ENCODE data around the gene TBL1Y.
A peak's percentile ranks its signal among the peaks of the same experiment; 100 is the strongest.
"Not testable (repeated sequence)": the region's sequence is repeated elsewhere in the genome, so short reads cannot be mapped to it uniquely, and the experiment has no call there.

TBL1Y gene

DNA sequence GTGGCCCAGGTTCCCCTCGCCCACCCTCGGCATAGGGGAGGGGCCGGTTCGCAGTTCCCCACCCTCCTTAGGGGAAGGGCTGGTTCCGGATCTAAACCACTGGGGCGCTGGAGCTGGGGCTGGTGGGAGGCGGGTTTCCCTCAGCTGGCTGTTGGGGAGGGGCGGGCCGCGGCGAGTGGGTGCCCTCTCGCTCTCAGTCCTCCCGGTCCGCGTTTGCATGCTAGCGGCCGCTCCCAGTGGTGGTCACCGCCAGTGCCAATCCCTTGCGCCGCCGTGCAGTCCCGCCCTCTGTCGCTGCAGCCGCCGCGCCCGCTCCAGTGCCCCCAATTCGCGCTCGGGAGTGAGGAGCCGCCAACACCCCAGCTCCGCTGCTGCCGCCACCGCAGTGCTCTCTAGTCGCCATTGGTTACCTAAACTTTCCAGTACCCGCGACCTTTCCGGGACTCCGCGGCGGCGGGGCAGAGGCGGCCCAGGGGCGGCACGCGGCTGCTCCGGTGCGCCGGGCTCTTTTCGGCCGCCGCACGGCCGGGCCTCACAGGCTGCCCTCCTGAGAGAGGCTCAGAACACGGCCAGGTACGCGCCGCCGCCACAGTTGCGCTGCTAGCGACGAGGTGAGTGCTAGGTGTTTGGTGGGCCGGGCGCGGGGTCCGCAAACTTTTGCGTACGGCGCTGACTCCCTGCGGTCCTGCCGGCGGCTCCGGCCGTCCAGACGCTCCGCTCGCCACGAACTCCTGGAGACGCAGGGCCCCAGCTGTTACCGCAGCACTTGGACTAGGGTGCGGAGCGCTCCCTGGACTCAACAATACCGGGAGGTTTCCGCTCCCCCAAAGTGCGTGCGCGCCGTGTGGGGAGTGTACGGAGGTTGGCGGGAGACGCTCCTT lies at the start of gene TBL1Y:
Gene TBL1Y, plus strand, starts transcription at position 326 of the 881 bp plus-strand sequence. CDS start 114,388 bp downstream, outside the sequence.
- no peak for DNase-seq (ENCODE audit: low read depth in 2 of 3, low spot score in 2 of 3)

DNA sequence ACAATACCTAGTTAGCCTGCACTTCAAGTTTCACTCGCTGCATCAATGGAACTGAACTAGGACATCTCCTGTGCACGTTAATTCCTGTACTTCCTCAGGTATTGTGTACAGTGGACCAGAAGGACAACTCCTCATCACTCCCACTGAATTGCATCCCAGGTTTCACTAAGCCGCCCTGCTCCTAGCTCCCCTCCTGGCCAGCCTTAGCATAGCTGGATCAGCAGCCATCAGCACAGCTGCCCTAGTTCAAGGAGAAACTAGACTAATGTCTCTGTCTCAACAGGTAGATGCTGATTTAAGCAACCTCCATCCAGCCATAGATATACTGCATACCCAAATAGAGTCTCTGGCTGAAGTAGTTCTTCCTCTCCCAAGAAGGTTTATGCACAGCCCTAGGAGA lies 16.0 kb upstream of the TBL1Y start:
- DNase-seq (ENCODE audit: low read depth in 2 of 3, low spot score in 2 of 3) = no peak

DNA sequence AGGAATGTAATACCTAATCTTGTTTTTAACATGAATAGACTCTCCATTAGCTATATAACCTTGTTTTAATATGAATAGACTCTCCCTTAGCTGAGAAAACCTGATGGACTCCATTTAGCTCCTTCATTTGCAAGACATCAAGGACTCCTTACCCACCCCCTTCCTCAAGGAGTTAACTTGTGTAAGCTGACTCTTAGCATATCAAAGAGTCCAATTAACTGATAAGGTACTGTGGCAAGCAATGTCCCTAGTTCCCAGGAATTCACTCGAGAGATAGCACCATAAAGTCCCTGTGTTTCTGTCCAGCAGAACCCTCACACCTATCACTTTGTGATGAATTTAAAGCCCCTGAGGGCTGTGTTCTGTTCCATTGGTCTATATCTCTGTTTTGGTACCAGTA lies 15.3 kb upstream of the TBL1Y start:
- DNase-seq (ENCODE audit: low read depth in 2 of 3, low spot score in 2 of 3) = no peak

DNA sequence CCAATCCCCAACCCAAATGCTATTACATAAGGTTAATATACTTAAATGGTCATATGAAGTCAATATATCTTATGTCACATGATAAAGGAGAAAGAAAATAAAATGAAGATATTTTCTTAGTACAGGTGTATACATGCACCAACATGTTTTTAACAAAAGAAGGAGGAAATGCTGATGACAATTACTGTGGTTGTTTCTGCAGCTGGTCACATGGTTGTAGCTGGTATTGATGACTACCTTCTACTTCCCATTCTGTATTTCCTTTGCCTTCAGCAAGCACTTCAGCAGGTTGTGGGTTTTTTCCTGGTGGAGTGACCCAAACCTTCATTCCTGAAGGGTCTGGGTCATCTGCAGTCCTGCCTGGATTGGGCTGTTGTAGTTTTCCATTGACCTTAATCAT lies 8.4 kb upstream of the TBL1Y start:
- DNase-seq (ENCODE audit: low read depth in 2 of 3, low spot score in 2 of 3) = not testable (repeated sequence)

DNA sequence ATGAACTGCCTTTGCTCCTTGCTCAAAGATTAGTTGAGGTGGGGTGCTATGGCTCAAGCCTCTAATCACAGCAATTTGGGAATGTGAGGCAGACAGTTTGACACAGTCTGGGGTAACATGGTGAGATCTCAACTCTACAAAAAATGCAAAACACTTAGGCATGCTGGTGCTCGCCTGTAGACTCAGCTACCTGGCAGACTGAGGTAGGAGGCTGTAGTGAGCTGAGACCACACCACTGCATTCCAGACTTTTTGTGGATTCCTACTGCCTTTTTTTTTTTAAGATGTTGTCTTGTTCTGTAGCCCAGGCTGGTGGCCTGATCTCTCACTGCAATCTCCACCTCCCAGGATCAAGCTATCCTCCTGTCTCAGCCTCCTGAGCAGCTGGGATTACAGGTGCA lies 2.9 kb upstream of the TBL1Y start:
- no peak for DNase-seq (ENCODE audit: low read depth in 2 of 3, low spot score in 2 of 3)

DNA sequence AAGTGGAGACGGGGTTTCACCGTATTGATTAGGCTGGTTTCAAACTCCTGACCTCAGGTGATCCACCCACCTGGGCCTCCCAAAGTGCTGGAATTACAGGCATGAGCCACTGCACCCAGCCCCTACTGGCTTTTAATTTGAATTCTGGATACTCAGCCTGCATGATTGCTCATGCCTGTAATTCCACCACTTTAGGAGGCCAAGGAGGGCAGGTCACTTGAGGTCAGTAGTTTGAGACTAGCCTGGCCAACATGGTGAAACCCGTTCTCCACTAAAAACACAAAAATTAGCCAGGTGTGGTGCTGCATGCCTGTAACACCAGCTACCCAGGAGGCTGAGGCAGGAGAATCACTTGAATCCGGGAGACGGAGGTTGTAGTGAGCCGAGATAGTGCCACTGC lies 2.5 kb upstream of the TBL1Y start:
- not testable (repeated sequence) for DNase-seq (ENCODE audit: low read depth in 2 of 3, low spot score in 2 of 3)

DNA sequence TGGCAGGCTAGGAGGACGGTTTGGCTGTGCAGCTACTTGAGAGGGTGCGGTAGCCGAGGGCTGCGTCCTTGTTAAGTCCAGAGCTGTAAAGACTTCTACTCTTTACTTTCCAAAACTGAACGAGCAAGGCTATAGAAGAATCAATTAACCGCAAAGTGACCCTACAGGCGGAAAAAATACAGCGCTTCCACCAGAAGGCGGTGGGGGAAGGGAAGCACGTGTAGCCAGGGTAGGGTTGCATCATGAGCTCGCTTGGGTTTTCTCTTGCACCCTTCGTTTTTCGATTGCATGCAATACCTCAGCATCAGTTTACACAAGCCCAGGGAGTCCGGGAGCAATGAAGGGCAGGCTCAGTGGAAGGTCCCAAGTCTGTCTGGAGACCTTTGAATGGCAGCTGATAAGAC lies 1.4 kb upstream of the TBL1Y start:
- no peak for DNase-seq (ENCODE audit: low read depth in 2 of 3, low spot score in 2 of 3)

DNA sequence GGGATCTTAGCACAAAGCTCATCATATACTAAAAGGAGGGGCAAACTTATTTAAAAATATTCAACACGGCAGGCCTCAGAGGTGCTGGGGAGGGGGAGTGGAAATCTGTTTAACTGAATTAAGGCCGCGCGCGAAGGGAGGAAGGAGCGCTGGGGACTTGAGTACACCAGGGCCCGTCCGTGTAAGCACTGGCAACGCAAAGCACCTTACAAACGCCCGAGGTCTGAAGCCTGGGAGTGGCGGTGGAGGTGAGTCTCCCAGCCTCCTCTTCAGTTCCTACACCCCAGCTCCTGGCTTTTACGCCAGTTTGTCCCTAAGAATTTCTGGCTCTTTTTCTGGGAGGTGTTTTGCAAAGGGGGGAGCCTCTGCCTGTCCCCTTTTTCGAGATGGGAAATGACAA lies 641 bp upstream of the TBL1Y start:
- no peak for DNase-seq (ENCODE audit: low read depth in 2 of 3, low spot score in 2 of 3)

DNA sequence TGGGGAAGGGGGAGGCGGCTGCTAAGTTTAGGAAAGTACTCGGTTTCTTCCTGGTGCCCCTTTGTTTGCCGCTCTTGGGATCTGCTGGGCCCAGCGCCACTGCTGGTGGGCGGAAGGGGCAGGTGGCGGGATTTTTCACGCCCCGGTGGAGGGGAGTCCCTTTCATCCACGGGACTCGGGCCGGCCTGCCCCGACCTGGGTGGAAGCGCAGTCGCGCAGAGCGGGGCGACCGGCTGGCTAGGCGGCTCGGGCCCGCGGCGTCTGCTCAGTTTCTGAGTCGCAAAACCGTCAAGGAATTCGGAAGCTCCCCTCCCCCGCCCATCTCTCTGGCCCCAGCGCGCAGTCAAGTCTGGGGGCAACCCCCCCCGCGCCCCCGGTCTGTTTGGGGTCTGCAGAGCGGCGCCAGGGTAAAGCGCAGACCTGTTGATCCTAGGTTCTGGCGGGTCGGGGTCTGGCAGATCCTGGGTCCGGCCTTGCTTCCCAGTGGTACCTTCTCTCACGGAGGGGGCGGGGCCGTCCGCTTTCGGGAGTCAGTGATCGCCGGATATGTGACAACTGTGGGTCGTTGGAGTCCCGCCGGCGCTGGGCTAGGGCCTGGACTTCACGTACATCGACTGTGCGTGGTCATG lies 870 bp downstream of the TBL1Y start, which contains the start of gene AMELY:
Gene AMELY, minus strand, starts transcription at position 500 of the 629 bp plus-strand sequence. CDS start 39,144 bp downstream, outside the sequence.
- no peak for DNase-seq (ENCODE audit: low read depth in 2 of 3, low spot score in 2 of 3)

DNA sequence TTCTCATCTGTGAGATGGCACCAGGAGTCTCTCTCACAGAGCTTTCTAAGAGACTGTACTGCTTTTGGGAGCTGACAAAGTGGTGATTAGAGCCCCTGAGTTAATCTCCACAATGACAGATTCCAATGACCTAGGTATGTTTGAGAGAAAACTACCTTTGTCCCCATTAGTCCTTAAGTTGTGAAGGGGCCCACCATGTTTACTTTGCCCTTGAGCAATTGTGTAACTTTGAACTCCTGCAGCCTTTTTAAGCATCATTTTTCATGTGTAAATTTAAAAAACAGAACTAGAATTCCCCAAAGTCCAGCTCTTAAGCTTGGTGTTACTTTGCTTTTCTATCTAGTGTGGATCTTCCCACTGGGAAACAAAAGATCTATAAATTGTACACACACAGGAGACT lies 2.9 kb downstream of the TBL1Y start:
- DNase-seq (ENCODE audit: low read depth in 2 of 3, low spot score in 2 of 3) = no peak

DNA sequence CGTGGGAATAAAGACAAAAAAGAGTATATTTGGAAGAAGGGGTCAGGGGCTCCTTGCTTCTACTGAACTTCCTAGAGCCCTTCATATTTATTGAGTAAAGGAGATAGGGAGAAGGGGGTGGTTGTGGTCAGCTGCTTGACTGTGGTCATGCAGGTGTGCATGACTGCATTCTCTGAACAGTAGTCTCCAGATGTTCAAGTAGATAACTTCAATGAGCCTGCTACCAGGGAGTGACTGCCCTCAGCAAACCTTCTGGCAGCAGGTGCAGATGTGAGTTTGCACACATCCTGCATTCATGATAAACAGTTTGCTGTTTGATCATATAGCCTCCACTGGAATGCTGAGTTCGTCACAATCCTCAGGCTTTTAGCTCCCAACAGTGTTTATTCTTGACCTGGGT lies 10.6 kb downstream of the TBL1Y start:
- no peak for DNase-seq (ENCODE audit: low read depth in 2 of 3, low spot score in 2 of 3)

DNA sequence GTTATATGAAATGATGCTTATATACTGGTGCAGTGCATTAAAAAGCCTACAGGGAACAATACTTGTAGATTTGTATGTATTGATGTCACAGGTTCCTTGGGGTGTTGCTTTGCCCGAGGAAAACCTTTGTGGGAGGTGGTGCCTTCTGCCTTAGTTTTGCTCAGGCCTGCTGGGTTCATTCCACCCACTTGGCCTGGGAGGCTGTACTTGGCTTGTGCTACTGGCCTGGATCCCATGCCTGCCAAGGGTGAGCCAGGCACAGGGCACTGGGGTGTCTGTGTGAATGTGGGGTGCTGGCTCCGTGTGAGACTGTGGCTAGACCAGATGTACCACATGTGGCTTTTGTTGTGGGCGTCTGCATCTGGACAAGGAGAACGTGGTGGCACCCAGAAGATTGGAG lies 17.8 kb downstream of the TBL1Y start:
- no peak for DNase-seq (ENCODE audit: low read depth in 2 of 3, low spot score in 2 of 3)

DNA sequence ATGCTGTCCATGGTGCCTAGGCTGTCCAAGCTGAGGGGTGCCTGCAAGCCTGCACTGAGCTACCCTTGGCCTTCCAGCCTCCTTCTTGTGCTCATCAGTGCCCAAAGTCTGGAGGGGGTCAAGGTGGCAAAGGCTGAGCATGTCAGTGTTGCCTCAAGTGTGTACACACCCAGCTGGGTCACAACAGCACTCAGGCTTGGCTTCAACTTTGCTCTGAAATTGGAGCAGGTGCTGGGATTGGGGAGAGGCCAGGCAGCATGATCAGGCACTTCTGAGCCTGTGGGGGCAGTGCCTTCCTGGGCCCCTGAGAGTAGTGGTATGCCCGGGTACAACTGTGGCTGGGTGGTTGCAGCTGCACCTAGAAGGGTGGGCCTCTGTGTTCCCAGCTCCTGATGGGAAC lies 18.7 kb downstream of the TBL1Y start:
- no peak for DNase-seq (ENCODE audit: low read depth in 2 of 3, low spot score in 2 of 3)

DNA sequence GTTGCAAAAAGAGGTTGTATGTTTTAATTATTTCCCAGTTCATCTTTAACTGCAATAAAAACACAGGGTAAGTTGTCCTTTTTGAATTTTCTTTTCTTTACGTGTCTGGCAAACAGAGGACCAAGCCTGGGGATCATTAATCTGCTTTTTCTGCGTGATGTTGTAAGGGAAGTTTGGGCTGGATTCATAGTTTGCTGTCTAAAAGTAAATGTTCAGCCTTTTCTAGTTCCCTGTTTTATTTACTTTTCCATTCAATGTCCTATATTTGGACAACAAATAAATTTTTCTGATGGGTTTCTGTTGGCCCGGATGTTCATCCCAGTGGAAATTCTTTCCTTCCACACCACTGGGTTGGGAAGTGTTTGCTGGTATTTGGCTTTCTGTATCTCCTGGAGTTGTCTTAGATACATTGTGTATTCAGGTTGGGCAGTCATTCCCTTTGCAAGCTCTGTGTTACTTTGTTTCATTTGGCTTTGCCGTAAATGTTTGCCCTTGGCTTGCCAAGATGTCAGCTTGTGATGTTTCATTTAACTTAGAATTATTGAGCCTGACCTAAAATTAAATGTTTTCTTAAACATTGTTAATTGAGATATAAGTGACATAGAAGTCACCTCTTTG lies 21.4 kb downstream of the TBL1Y start:
- no peak for DNase-seq (ENCODE audit: low read depth in 2 of 3, low spot score in 2 of 3)

DNA sequence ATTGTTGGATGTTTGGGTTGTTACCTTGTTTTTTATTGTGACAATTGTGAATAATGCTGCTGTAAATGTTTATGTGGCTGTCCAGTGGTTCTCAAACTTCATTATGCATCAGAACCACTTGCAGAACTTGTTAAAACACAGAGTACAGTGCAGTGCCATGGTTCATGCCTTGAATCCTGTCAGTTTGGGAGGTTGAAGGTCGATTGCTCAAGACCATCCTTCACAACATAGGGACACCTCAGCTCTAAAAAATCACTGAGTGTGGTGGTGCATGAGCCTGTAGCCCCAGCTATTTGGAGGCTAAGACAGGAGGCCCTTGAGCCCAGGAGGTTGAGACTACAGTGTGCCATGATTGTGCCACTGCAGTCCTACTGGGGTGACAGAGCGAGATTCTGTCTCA lies 25.0 kb downstream of the TBL1Y start:
- DNase-seq (ENCODE audit: low read depth in 2 of 3, low spot score in 2 of 3) = no peak

DNA sequence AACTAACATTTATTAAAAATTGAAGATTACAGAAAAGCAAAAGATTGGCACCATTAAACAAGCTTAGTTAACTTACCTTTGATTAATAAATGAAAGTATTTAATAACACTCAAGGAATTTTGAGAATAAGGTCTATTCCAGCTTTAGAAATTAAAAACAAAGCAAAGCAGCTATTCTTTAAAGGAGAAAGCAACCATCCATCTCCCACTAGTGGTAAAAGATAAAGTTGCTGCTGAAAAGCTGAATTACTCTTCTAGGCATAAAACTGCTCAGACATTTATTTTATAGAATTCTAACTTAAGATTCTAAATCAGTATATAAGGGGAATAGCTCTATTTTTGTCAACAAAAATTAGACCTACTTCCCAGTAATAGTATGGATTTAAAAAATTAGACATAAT lies 37.2 kb downstream of the TBL1Y start:
- DNase-seq (ENCODE audit: low read depth in 2 of 3, low spot score in 2 of 3) = no peak

DNA sequence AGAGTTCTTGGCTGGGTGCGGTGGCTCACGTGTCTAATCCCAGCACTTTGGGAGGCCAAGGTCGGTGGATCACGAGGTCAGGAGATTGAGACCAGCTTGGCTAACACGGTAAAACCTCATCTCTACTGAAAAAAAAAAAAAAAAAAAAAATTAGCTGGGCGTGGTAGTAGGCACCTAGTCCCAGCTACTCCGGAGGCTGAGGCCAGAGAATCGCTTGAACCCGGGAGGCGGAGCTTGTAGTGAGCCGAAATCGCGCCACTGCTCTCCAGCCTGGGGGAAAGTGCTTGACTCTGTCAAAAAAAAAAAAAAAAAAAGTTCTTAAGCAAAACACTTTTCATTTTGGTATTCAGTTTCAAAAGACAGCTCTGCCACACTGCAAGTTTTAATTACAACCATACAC lies 37.9 kb downstream of the TBL1Y start:
- no peak for DNase-seq (ENCODE audit: low read depth in 2 of 3, low spot score in 2 of 3)

DNA sequence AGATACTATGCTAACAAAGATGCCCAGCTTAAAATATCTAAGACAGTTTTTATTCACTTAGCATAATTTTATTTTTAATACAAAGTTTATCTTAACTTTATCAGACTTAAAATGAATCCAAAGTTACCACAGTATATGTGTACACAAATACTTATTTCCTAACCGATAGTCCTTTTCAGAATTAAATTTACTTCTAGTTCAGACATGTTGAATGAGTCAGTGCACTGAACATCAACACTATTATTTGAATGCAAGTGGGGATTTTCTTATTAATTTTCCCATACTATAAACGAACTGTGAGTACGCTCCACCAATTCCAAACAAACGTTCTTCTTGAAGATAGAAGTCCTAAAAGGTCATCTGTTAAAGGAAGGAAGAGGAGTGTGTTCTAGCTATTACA lies 39.5 kb downstream of the TBL1Y start:
- no peak for DNase-seq (ENCODE audit: low read depth in 2 of 3, low spot score in 2 of 3)

DNA sequence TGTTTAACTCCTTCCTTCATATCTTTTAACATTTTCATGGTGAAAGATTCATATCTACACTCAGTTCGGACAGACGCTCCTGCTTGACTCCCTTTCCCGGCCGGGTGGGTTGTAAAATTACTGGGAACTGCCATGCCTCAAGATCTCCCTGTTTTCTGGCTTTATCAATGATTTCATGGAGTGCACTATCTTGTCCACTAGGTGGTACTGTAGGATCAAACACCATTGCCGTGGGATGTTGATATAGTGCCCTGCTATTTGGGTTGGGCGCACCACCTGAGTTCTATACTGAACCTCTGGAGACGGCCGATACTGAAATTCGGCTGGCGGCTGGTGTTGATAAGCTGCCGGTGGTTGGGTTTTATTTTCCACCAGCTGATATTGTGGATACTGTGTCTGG lies 54.2 kb downstream of the TBL1Y start:
- DNase-seq (ENCODE audit: low read depth in 2 of 3, low spot score in 2 of 3) = peak in 1 of 3 experiments; percentile 0

DNA sequence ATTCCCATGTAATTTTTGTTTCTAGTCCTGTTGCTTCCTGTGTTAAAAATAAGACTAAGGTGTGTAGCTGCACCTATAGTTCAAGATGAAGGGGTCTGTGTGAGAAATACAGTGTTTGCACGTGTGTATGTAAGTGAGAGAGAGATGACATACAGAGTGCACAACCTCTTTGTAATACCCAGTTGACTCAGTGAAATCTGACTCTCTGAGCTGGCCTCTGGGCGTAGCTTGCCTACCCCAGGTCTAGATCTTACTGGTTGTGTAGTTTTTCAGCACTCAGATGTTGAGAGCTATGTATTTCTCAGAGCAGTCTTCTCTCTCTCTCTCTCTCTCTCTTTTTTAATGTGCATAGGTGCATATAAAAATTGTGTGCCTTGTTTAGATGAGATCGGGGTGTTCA lies 56.0 kb downstream of the TBL1Y start:
- no peak for DNase-seq (ENCODE audit: low read depth in 2 of 3, low spot score in 2 of 3)

DNA sequence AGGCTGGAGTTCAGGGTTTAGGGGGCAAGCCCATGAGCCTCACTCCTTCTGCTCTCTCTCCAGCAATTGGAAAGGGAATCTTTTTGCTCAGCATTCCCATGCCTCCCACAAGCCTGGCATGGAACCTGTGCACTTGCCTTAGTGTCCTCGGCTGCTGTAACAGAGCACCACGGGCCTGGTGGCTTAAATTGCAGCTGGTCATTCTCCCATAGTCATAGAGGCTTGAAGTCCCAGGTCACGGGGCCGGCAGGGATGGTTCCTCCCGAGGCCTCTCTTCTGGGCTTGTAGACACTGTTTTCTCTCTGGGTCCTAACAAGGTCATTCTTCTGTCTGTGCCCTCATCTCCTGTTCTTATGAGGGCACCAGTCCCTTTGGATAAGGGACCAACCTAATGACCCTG lies 57.2 kb downstream of the TBL1Y start:
- no peak for DNase-seq (ENCODE audit: low read depth in 2 of 3, low spot score in 2 of 3)

DNA sequence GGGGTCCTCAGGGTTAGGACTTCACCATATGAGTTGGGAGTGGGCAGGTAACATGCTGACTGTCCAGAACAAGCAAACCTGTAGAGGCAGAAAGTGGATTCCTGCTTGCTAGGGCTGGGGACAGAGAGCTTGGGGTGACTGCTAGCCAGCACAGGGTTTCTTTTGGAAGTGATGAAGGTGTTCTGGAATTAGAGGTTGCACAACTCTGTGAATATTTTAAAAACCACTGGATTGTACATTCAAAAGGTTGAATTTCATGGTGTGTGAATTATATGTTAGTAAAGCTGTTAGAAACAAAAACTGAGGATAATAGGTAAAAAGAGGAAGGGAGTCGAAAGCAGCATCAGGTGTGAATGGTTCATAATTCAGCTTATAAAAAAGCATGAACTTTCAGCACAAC lies 57.7 kb downstream of the TBL1Y start:
- DNase-seq (ENCODE audit: low read depth in 2 of 3, low spot score in 2 of 3) = no peak

Data from activated CD8-positive, alpha-beta memory T cell treated with anti-CD3 and anti-CD28 coated beads for 48 hours (primary cell).